WTC11 (cell line): ENCODE data around the gene NKX2-3. TPM values are rescaled to one million over a fixed set of nuclear protein-coding genes. Genes with fewer than 3 reads are reported as not detected.

ENCODE experiments used
- ATAC-seq: fragments of 200-7000 bp; cut with Tn5 transposase; 2 replicates; pipeline ENCODE4 v1.10.0; 2021; ENCODE audit warnings: mild to moderate bottlenecking, moderate library complexity
- CTCF ChIA-PET: fragments of 300-600 bp; sonication (Branson Sonifier 250); formaldehyde crosslinking; loops from one replicate; lab custom pipeline; 2021; ENCODE audit warnings: antibody characterized with exemption; lab: Charles Lee
- POLR2A ChIA-PET: fragments of 350-600 bp; sonication (Branson Sonifier 250); formaldehyde crosslinking; loops from one replicate; lab custom pipeline; 2021; ENCODE audit warnings: antibody characterized with exemption; lab: Charles Lee
- DNase-seq: peaks from one replicate; pipeline ENCODE4 v3.0.0; 2021; ENCODE audit warnings: low spot score
- H3K27ac Mint-ChIP-seq: 2 replicates; pipeline ENCODE4 v1.8.0; 2021; ENCODE audit warnings: mixed read lengths
- H3K27me3 Mint-ChIP-seq: 2 replicates; pipeline ENCODE4 v1.8.0; 2021; ENCODE audit warnings: low read depth, mild to moderate bottlenecking, moderate library complexity, mixed read lengths
- H3K36me3 Mint-ChIP-seq: 2 replicates; pipeline ENCODE4 v1.8.0; 2021; ENCODE audit warnings: mixed read lengths
- H3K4me1 Mint-ChIP-seq: 2 replicates; pipeline ENCODE4 v1.8.0; 2022; ENCODE audit warnings: mixed read lengths
- H3K4me3 Mint-ChIP-seq: 2 replicates; pipeline ENCODE4 v1.8.0; 2021; ENCODE audit warnings: mild to moderate bottlenecking, moderate library complexity, mixed read lengths
- H3K9me3 Mint-ChIP-seq: 2 replicates; pipeline ENCODE4 v1.8.0; 2021; ENCODE audit warnings: mixed read lengths
- AR ChIP-seq: fragments of 250-450 bp; sonication (Bioruptor Pico); IDR thresholded peaks from 2 replicates; pipeline ENCODE4 v1.9.0; 2021; ENCODE audit warnings: mild to moderate bottlenecking
- FOXP1 ChIP-seq: sonication (generic); formaldehyde crosslinking; IDR thresholded peaks from 2 replicates; pipeline ENCODE4 v1.8.0; 2022; ENCODE audit warnings: missing genetic modification reagents, mild to moderate bottlenecking, moderate library complexity, borderline replicate concordance
- FOXP4 ChIP-seq: sonication (generic); formaldehyde crosslinking; IDR thresholded peaks from 2 replicates; pipeline ENCODE4 v1.8.0; 2022; ENCODE audit warnings: mild to moderate bottlenecking, missing genetic modification reagents
- MAX ChIP-seq: sonication (generic); formaldehyde crosslinking; IDR thresholded peaks from 2 replicates; pipeline ENCODE4 v1.8.0; 2022; ENCODE audit warnings: mild to moderate bottlenecking, missing genetic modification reagents
- NR1H2 ChIP-seq: sonication (generic); formaldehyde crosslinking; IDR thresholded peaks from 2 replicates; pipeline ENCODE4 v1.9.0; 2021; ENCODE audit warnings: mild to moderate bottlenecking, moderate library complexity, missing genetic modification reagents
- RORB ChIP-seq: fragments of 250-450 bp; sonication (Bioruptor Pico); IDR thresholded peaks from 2 replicates; pipeline ENCODE4 v1.9.0; 2021; ENCODE audit warnings: mild to moderate bottlenecking
- STAT6 ChIP-seq: sonication (generic); formaldehyde crosslinking; conservative IDR thresholded peaks from 2 replicates; pipeline ENCODE4 v1.8.1; 2023; ENCODE audit warnings: mild to moderate bottlenecking, low read depth, missing genetic modification reagents, moderate library complexity
- USF1 ChIP-seq: sonication (generic); formaldehyde crosslinking; IDR thresholded peaks from 2 replicates; pipeline ENCODE4 v1.8.0; 2022; ENCODE audit warnings: mild to moderate bottlenecking, missing genetic modification reagents
- USF2 ChIP-seq: sonication (generic); formaldehyde crosslinking; IDR thresholded peaks from 2 replicates; pipeline ENCODE4 v1.8.1; 2023; ENCODE audit warnings: mild to moderate bottlenecking, missing genetic modification reagents, moderate library complexity
- ZNF121 ChIP-seq: sonication (generic); formaldehyde crosslinking; IDR thresholded peaks from 2 replicates; pipeline ENCODE4 v1.8.0; 2023; ENCODE audit warnings: missing genetic modification reagents
- ZNF532 ChIP-seq: fragments of 250-450 bp; sonication (Bioruptor Pico); IDR thresholded peaks from 2 replicates; pipeline ENCODE4 v1.9.0; 2021; ENCODE audit warnings: mild to moderate bottlenecking, borderline replicate concordance
- ZNF671 ChIP-seq: fragments of 250-450 bp; sonication (Bioruptor Pico); IDR thresholded peaks from 2 replicates; pipeline ENCODE4 v1.8.0; 2021; ENCODE audit warnings: mild to moderate bottlenecking
- total RNA-seq: library from RNA; stranded (reverse); gene quantifications from 3 replicates; pipeline ENCODE4 v1.2.3, GENCODE V29; 2021

The NKX2-3 gene
- total RNA-seq, 1 experiment from 2014 or later = not detected

- TF ChIP-seq ZNF532 (CRISPR knock-in tag) = no peak
- TF ChIP-seq, all 79 proteins: peak for 0
Observed at GRCh38 chr10:99530108-99531025, 2.4 kb upstream of the NKX2-3 start (continued).

- Mint-ChIP-seq H3K27ac (no peak overlapping the region), H3K4me1 (peaks cover 76% of the 10 kb centered on the region), H3K4me3 (peak overlapping the region; percentile 60), H3K36me3 (peaks cover 3% of the 10 kb centered on the region; the same call in 1 of the 2 replicates), H3K27me3 (peaks cover 100% of the 10 kb centered on the region), H3K9me3 (no peaks in the 10 kb centered on the region)
- POLR2A ChIA-PET = interaction anchor here (2.3 kb wide), 1 partner anchor 101 kb away, joined by 7 read pairs; the partner anchor contains the start of gene GOT1
- ATAC-seq (peak; percentile 12), DNase-seq (peak; percentile 67)
- CTCF ChIA-PET = interaction anchor here (1.3 to 2.4 kb wide), 3 partner anchors 81 to 95 kb away, joined by 3 to 17 read pairs (median 4); no protein-coding TSS in a partner anchor
- TF ChIP-seq MAX (CRISPR knock-in tag) (peak; percentile 84; the same call in 1 of the 2 replicates), USF2 (CRISPR knock-in tag) (peak; percentile 61), FOXP1 (peak; percentile 59; the same call in 1 of the 2 replicates), NR1H2 (CRISPR knock-in tag) (no peak), USF1 (CRISPR knock-in tag) (peak; percentile 73; the same call in 1 of the 2 replicates)
Observed at GRCh38 chr10:99531026-99531695, 1.6 kb upstream of the NKX2-3 start.

GRCh38 chr10:99531696-99532593, 797 bp upstream of the NKX2-3 start:
- ChIA-PET POLR2A (interaction anchor here (0.7 to 2.3 kb wide), 3 partner anchors 11 to 101 kb away, joined by 3 to 7 read pairs (median 3); partner anchors contain the start of gene GOT1), CTCF (interaction anchor here (1.3 to 2.4 kb wide), 3 partner anchors 80 to 96 kb away, joined by 3 to 17 read pairs (median 4); no protein-coding TSS in a partner anchor)
- ATAC-seq (no peak), DNase-seq (no peak)
- Mint-ChIP-seq H3K9me3 (no peaks in the 10 kb centered on the region), H3K36me3 (peaks cover 3% of the 10 kb centered on the region; the same call in 1 of the 2 replicates), H3K4me1 (peaks cover 74% of the 10 kb centered on the region), H3K27me3 (peaks cover 100% of the 10 kb centered on the region), H3K27ac (no peak overlapping the region), H3K4me3 (peak overlapping the region; percentile 60; the same call in 1 of the 2 replicates)
- TF ChIP-seq ZNF671 (CRISPR knock-in tag) (no peak), STAT6 (CRISPR knock-in tag) (no peak), FOXP4 (CRISPR knock-in tag) (no peak), ZNF121 (CRISPR knock-in tag) (no peak), RORB (CRISPR knock-in tag) (no peak), AR (CRISPR knock-in tag) (no peak)
